ENCODE data around the gene KLHL3.

KLHL3 gene

GRCh38 chr5:137736496-137736895 lies 607 bp upstream of the KLHL3 start:
- Histone ChIP-seq H3K27me3 (ENCODE audit: insufficient read depth, poor library complexity, severe bottlenecking) (no peaks in the 10 kb centered on the region), H3K27ac (ENCODE audit: poor library complexity, severe bottlenecking) (no peak overlapping the region), H3K36me3 (ENCODE audit: low read depth) (no peaks in the 10 kb centered on the region), H3K4me3 (ENCODE audit: severe bottlenecking) (no peak overlapping the region), H3K9me3 (ENCODE audit: severe bottlenecking) (no peaks in the 10 kb centered on the region), H3K4me1 (ENCODE audit: insufficient read depth, poor library complexity, severe bottlenecking) (peaks cover 6% of the 10 kb centered on the region)
- ATAC-seq (ENCODE audit: low read depth): no peak
- no peak for DNase-seq (ENCODE audit: low spot score)
- TF ChIP-seq CTCF (IDR thresholded peaks at IDR 0.05; ENCODE audit: poor library complexity, severe bottlenecking): no peak

- no peak for TF ChIP-seq CTCF (IDR thresholded peaks at IDR 0.05; ENCODE audit: poor library complexity, severe bottlenecking)
- Histone ChIP-seq H3K36me3 (ENCODE audit: low read depth) (no peaks in the 10 kb centered on the region), H3K27me3 (ENCODE audit: insufficient read depth, poor library complexity, severe bottlenecking) (no peaks in the 10 kb centered on the region), H3K4me3 (ENCODE audit: severe bottlenecking) (no peak overlapping the region), H3K27ac (ENCODE audit: poor library complexity, severe bottlenecking) (no peak overlapping the region), H3K9me3 (ENCODE audit: severe bottlenecking) (no peaks in the 10 kb centered on the region), H3K4me1 (ENCODE audit: insufficient read depth, poor library complexity, severe bottlenecking) (peaks cover 6% of the 10 kb centered on the region)
- no peak for DNase-seq (ENCODE audit: low spot score)
- peak; percentile 27; the same call in 1 of the 3 replicates for ATAC-seq (ENCODE audit: low read depth)
These were observed 831 bp downstream of the KLHL3 start for GRCh38 chr5:137734962-137735554.

- no peak for DNase-seq (ENCODE audit: low spot score)
- Histone ChIP-seq H3K36me3 (ENCODE audit: low read depth) (no peaks in the 10 kb centered on the region), H3K9me3 (ENCODE audit: severe bottlenecking) (no peaks in the 10 kb centered on the region), H3K4me1 (ENCODE audit: insufficient read depth, poor library complexity, severe bottlenecking) (peaks cover 6% of the 10 kb centered on the region), H3K27me3 (ENCODE audit: insufficient read depth, poor library complexity, severe bottlenecking) (no peaks in the 10 kb centered on the region), H3K27ac (ENCODE audit: poor library complexity, severe bottlenecking) (no peak overlapping the region), H3K4me3 (ENCODE audit: severe bottlenecking) (no peak overlapping the region)
- no peak for TF ChIP-seq CTCF (IDR thresholded peaks at IDR 0.05; ENCODE audit: poor library complexity, severe bottlenecking)
- no peak for ATAC-seq (ENCODE audit: low read depth)
These were observed 1.6 kb downstream of the KLHL3 start for GRCh38 chr5:137734331-137734730.

- no peak overlapping the region for H3K27ac ChIP-seq (ENCODE audit: poor library complexity, severe bottlenecking)
- no peaks in the 10 kb centered on the region for H3K27me3 ChIP-seq (ENCODE audit: insufficient read depth, poor library complexity, severe bottlenecking)
- ATAC-seq (ENCODE audit: low read depth) (no peak), DNase-seq (ENCODE audit: low spot score) (no peak)
- H3K4me1 ChIP-seq (ENCODE audit: insufficient read depth, poor library complexity, severe bottlenecking): peaks cover 6% of the 10 kb centered on the region
- TF ChIP-seq CTCF (IDR thresholded peaks at IDR 0.05; ENCODE audit: poor library complexity, severe bottlenecking): no peak
- H3K9me3 ChIP-seq (ENCODE audit: severe bottlenecking): no peaks in the 10 kb centered on the region
- no peaks in the 10 kb centered on the region for H3K36me3 ChIP-seq (ENCODE audit: low read depth)
- H3K4me3 ChIP-seq (ENCODE audit: severe bottlenecking): no peak overlapping the region
These were observed 2.0 kb downstream of the KLHL3 start for GRCh38 chr5:137733922-137734321.

GRCh38 chr5:137733006-137733405 lies 2.9 kb downstream of the KLHL3 start:
- Histone ChIP-seq H3K36me3 (ENCODE audit: low read depth) (no peaks in the 10 kb centered on the region), H3K4me3 (ENCODE audit: severe bottlenecking) (no peak overlapping the region), H3K27ac (ENCODE audit: poor library complexity, severe bottlenecking) (no peak overlapping the region), H3K9me3 (ENCODE audit: severe bottlenecking) (no peaks in the 10 kb centered on the region), H3K4me1 (ENCODE audit: insufficient read depth, poor library complexity, severe bottlenecking) (peaks cover 6% of the 10 kb centered on the region), H3K27me3 (ENCODE audit: insufficient read depth, poor library complexity, severe bottlenecking) (no peaks in the 10 kb centered on the region)
- no peak for TF ChIP-seq CTCF (IDR thresholded peaks at IDR 0.05; ENCODE audit: poor library complexity, severe bottlenecking)
- DNase-seq (ENCODE audit: low spot score): no peak
- no peak for ATAC-seq (ENCODE audit: low read depth)
